Mesenchymal stem cell (in vitro differentiated cells and primary cell): ENCODE data around the gene MRPL51.
"Not testable (repeated sequence)": the region's sequence is repeated elsewhere in the genome, so short reads cannot be mapped to it uniquely, and the experiment has no call there.

ENCODE experiments used
- DNase-seq: peaks from one replicate; pipeline ENCODE4 v3.0.0-alpha.2; 2013
- H2AFZ ChIP-seq: one replicate; pipeline ENCODE4 v1.6.1; 2013; ENCODE audit warnings: low read depth, mild to moderate bottlenecking, control low read depth, inconsistent platforms, low read length, moderate library complexity
- H2AK5ac ChIP-seq: 2 replicates; pipeline ENCODE4 v1.6.1; 2013; ENCODE audit warnings: low read length, moderate library complexity, mild to moderate bottlenecking, inconsistent platforms; ENCODE audit not compliant: severe bottlenecking
- H2BK120ac ChIP-seq: one replicate; pipeline ENCODE4 v1.6.1; 2013; ENCODE audit warnings: low read depth, mild to moderate bottlenecking, inconsistent platforms, low read length, moderate library complexity
- H2BK12ac ChIP-seq, 2 experiments: one replicate each; pipeline ENCODE4 v1.6.1; 2013; ENCODE audit warnings: inconsistent platforms in 2 of 2, low read length in 2 of 2, mild to moderate bottlenecking in 2 of 2, moderate library complexity in 2 of 2, control low read depth in 1 of 2
- H2BK15ac ChIP-seq: one replicate; pipeline ENCODE4 v1.6.1; 2013; ENCODE audit warnings: mild to moderate bottlenecking, low read depth, inconsistent platforms; ENCODE audit not compliant: poor library complexity, severe bottlenecking
- H2BK5ac ChIP-seq: 2 replicates; pipeline ENCODE4 v1.6.1; 2013; ENCODE audit warnings: low read depth, mild to moderate bottlenecking, low read length, control low read depth, inconsistent platforms; ENCODE audit not compliant: poor library complexity, severe bottlenecking
- H3K14ac ChIP-seq, 2 experiments: one replicate each; pipeline ENCODE4 v1.6.1; 2013; ENCODE audit warnings: inconsistent platforms in 2 of 2, low read length in 2 of 2, control low read depth in 1 of 2, mild to moderate bottlenecking in 1 of 2, moderate library complexity in 1 of 2
- H3K18ac ChIP-seq, 2 experiments: one replicate each; pipeline ENCODE4 v1.6.1; 2013; ENCODE audit warnings: inconsistent platforms in 2 of 2, low read length in 2 of 2, control low read depth in 1 of 2, low read depth in 1 of 2, mild to moderate bottlenecking in 1 of 2
- H3K23ac ChIP-seq, 2 experiments: one replicate each; pipeline ENCODE4 v1.6.1; 2013; ENCODE audit warnings: inconsistent platforms in 2 of 2, low read length in 2 of 2, mild to moderate bottlenecking in 2 of 2, moderate library complexity in 2 of 2, control low read depth in 1 of 2
- H3K27ac ChIP-seq: 2 replicates; pipeline ENCODE4 v1.5.1; 2013; ENCODE audit warnings: mild to moderate bottlenecking, moderate library complexity, low read length, control low read depth, inconsistent platforms; ENCODE audit not compliant: poor library complexity, severe bottlenecking
- H3K27me3 ChIP-seq, 2 experiments: 2 replicates each; pipeline versions ENCODE4 v1.6.1 to v1.7.0; 2013; ENCODE audit warnings: low read length in 2 of 2, mild to moderate bottlenecking in 2 of 2, moderate library complexity in 2 of 2, control low read depth in 1 of 2, inconsistent platforms in 1 of 2; ENCODE audit not compliant: control insufficient read depth in 1 of 2, insufficient read depth in 1 of 2
- H3K36me3 ChIP-seq, 2 experiments: 2 replicates each; pipeline versions ENCODE4 v1.6.1 to v1.7.0; 2013; ENCODE audit warnings: low read length in 2 of 2, control low read depth in 1 of 2, inconsistent platforms in 1 of 2, low read depth in 1 of 2, mild to moderate bottlenecking in 1 of 2; ENCODE audit not compliant: insufficient read depth in 2 of 2, control insufficient read depth in 1 of 2
- H3K4ac ChIP-seq, 2 experiments: one replicate each; pipeline ENCODE4 v1.6.1; 2013; ENCODE audit warnings: inconsistent platforms in 2 of 2, low read length in 2 of 2, mild to moderate bottlenecking in 2 of 2, moderate library complexity in 2 of 2, control low read depth in 1 of 2, low read depth in 1 of 2
- H3K4me1 ChIP-seq: 2 replicates; pipeline ENCODE4 v1.6.1; 2013; ENCODE audit warnings: low read depth, low read length, control low read depth; ENCODE audit not compliant: control insufficient read depth, insufficient read depth
- H3K4me2 ChIP-seq: 2 replicates; pipeline ENCODE4 v1.6.1; 2013; ENCODE audit warnings: low read length, mild to moderate bottlenecking, inconsistent platforms; ENCODE audit not compliant: poor library complexity, severe bottlenecking
- H3K4me3 ChIP-seq, 2 experiments: 2 replicates each; pipeline versions ENCODE4 v1.5.1 to v1.7.0; 2013; ENCODE audit warnings: low read length in 2 of 2, mild to moderate bottlenecking in 2 of 2, control low read depth in 1 of 2, low read depth in 1 of 2; ENCODE audit not compliant: insufficient read depth in 1 of 2
- H3K79me1 ChIP-seq: replicated peaks from 2 replicates; pipeline ENCODE4 v1.6.1; 2013; ENCODE audit warnings: mild to moderate bottlenecking, control low read depth, low read length, inconsistent platforms; ENCODE audit not compliant: poor library complexity, severe bottlenecking
- H3K9ac ChIP-seq: 2 replicates; pipeline ENCODE4 v1.7.0; 2013; ENCODE audit warnings: mild to moderate bottlenecking, low read length, moderate library complexity
- H3K9me3 ChIP-seq: 2 replicates; pipeline ENCODE4 v1.7.0; 2013; ENCODE audit warnings: mild to moderate bottlenecking, low read length; ENCODE audit not compliant: control insufficient read depth
- H4K8ac ChIP-seq: one replicate; pipeline ENCODE4 v1.6.1; 2013; ENCODE audit warnings: inconsistent platforms, mild to moderate bottlenecking, low read length, moderate library complexity
- H4K91ac ChIP-seq: one replicate; pipeline ENCODE4 v1.6.1; 2013; ENCODE audit warnings: mild to moderate bottlenecking, low read length, inconsistent platforms
- WGBS: methylation state at CpG from one replicate; pipeline ENCODE4 v1.1.7; 2013; ENCODE audit warnings: mixed read lengths; 5-methylcytosine and 5-hydroxymethylcytosine counted together

MRPL51 gene

GRCh38 chr12:6537580-6538419 is 44.7 kb upstream of the MRPL51 start:
- not testable (repeated sequence) for H3K4ac ChIP-seq, H3K9me3 ChIP-seq, H2BK12ac ChIP-seq, H2BK15ac ChIP-seq, H2BK5ac ChIP-seq, H2BK120ac ChIP-seq, H2AK5ac ChIP-seq, H3K14ac ChIP-seq, H3K18ac ChIP-seq, H4K91ac ChIP-seq, H2AFZ ChIP-seq, H3K27me3 ChIP-seq, H4K8ac ChIP-seq
- peak overlapping the region; percentile 3 for H3K4me2 ChIP-seq
- peaks cover 44% of the 10 kb centered on the region for H3K4me1 ChIP-seq
- peaks cover 65 to 68% of the 10 kb centered on the region in 2 experiments for H3K36me3 ChIP-seq
- peak; percentile 83 for DNase-seq
- peaks cover 11% of the 10 kb centered on the region for H3K79me1 ChIP-seq
- H3K27ac ChIP-seq, result peak overlapping the region; percentile 24
- H3K23ac ChIP-seq, result peak overlapping the region in 1 of 2 experiments; percentile 2
- peak overlapping the region in 1 of 2 experiments; percentile 98 for H3K4me3 ChIP-seq
- peak overlapping the region; percentile 96 for H3K9ac ChIP-seq
- WGBS, result 58% methylated on average over 16 of the region's 17 CpGs

DNA sequence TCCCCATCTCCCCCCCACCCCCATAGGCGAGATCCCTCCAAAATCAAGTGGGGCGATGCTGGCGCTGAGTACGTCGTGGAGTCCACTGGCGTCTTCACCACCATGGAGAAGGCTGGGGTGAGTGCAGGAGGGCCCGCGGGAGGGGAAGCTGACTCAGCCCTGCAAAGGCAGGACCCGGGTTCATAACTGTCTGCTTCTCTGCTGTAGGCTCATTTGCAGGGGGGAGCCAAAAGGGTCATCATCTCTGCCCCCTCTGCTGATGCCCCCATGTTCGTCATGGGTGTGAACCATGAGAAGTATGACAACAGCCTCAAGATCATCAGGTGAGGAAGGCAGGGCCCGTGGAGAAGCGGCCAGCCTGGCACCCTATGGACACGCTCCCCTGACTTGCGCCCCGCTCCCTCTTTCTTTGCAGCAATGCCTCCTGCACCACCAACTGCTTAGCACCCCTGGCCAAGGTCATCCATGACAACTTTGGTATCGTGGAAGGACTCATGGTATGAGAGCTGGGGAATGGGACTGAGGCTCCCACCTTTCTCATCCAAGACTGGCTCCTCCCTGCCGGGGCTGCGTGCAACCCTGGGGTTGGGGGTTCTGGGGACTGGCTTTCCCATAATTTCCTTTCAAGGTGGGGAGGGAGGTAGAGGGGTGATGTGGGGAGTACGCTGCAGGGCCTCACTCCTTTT is 44.0 kb upstream of the MRPL51 start:
- H3K4ac ChIP-seq, result no peak overlapping the region
- 62% methylated on average over 13 of the region's 19 CpGs for WGBS
- no peak overlapping the region for H3K14ac ChIP-seq

GRCh38 chr12:6535960-6536847 is 43.1 kb upstream of the MRPL51 start:
- Histone ChIP-seq H3K14ac (peak overlapping the region in 1 of 2 experiments; percentile 78), H3K27me3 (no peaks in the 10 kb centered on the region), H3K4me3 (peak overlapping the region; percentile 83 to 98), H2AFZ (no peak overlapping the region), H3K9ac (peak overlapping the region; percentile 96), H2BK15ac (no peak overlapping the region), H2BK5ac (no peak overlapping the region), H3K27ac (peak overlapping the region; percentile 90), H3K18ac (peak overlapping the region in 1 of 2 experiments; percentile 4), H4K91ac (no peak overlapping the region), H3K23ac (peak overlapping the region in 1 of 2 experiments; percentile 66), H3K4me2 (peak overlapping the region; percentile 79), H3K9me3 (no peaks in the 10 kb centered on the region), H3K79me1 (no peaks in the 10 kb centered on the region), H2BK12ac (no peak overlapping the region), H3K36me3 (peaks cover 49 to 53% of the 10 kb centered on the region in 2 experiments), H3K4me1 (peaks cover 50% of the 10 kb centered on the region), H2AK5ac (no peak overlapping the region), H2BK120ac (no peak overlapping the region), H4K8ac (no peak overlapping the region), H3K4ac (peak overlapping the region in 1 of 2 experiments; percentile 4)
- peak; percentile 28 for DNase-seq
- WGBS, result 62% methylated on average over 4 of the region's 10 CpGs

More for the DNA sequence above, 44.0 kb upstream of the MRPL51 start:
- peak overlapping the region in 1 of 2 experiments; percentile 2 for H3K23ac ChIP-seq
- H4K91ac ChIP-seq, result no peak overlapping the region
- peak overlapping the region; percentile 79 for H3K4me2 ChIP-seq
- H2AK5ac ChIP-seq, result no peak overlapping the region
- H3K18ac ChIP-seq, result no peak overlapping the region
- H3K36me3 ChIP-seq, result peaks cover 57 to 61% of the 10 kb centered on the region in 2 experiments
- H2AFZ ChIP-seq, result no peak overlapping the region
- H2BK120ac ChIP-seq, result no peak overlapping the region
- no peak overlapping the region for H2BK15ac ChIP-seq
- H4K8ac ChIP-seq, result no peak overlapping the region
- no peaks in the 10 kb centered on the region for H3K27me3 ChIP-seq
- peaks cover 4% of the 10 kb centered on the region for H3K79me1 ChIP-seq
- peaks cover 50% of the 10 kb centered on the region for H3K4me1 ChIP-seq
- peak overlapping the region; percentile 20 for H3K27ac ChIP-seq
- no peak overlapping the region for H2BK5ac ChIP-seq
- peak overlapping the region in 1 of 2 experiments; percentile 98 for H3K4me3 ChIP-seq
- H3K9ac ChIP-seq, result peak overlapping the region; percentile 96
- H2BK12ac ChIP-seq, result no peak overlapping the region
- peak; percentile 33 for DNase-seq
- no peaks in the 10 kb centered on the region for H3K9me3 ChIP-seq
